Measurements from ENCODE around the gene CES3.

DNA sequence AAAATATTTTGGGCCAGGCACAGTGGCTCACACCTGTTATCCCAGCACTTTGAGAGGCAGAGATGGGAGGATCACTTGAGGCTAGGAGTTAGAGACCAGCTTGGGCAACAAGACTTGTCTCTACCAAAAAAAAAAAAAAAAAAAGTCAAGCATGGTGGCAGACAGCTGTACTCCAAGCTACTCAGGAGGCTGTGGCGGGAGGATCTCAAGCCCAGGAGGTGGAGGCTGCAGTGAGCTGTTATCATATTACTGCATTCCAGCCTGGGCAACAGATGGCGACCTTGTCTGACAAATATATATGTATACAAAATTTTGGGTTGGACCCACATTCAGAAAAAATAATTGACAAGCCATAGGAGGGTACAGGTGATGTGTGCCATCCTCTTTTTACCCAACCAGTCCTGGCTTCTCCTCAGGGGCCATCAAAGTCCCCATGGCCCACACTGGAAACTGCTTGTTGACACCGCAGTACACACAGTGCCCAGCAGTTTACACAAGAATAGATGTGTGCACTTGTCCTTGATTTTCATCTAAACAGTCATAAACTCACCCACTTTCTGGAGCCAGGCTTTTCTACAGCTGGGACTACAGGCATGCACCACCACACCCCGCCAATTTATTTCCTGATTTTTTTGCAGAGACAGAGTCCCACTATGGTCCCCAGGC lies 24.0 kb upstream of the CES3 start:
- TF ChIP-seq, protein P1, sequence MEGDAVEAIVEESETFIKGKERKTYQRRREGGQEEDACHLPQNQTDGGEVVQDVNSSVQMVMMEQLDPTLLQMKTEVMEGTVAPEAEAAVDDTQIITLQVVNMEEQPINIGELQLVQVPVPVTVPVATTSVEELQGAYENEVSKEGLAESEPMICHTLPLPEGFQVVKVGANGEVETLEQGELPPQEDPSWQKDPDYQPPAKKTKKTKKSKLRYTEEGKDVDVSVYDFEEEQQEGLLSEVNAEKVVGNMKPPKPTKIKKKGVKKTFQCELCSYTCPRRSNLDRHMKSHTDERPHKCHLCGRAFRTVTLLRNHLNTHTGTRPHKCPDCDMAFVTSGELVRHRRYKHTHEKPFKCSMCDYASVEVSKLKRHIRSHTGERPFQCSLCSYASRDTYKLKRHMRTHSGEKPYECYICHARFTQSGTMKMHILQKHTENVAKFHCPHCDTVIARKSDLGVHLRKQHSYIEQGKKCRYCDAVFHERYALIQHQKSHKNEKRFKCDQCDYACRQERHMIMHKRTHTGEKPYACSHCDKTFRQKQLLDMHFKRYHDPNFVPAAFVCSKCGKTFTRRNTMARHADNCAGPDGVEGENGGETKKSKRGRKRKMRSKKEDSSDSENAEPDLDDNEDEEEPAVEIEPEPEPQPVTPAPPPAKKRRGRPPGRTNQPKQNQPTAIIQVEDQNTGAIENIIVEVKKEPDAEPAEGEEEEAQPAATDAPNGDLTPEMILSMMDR (IDR thresholded peaks at IDR 0.05) = no peak
- no peak for TF ChIP-seq POLR2A (IDR thresholded peaks at IDR 0.05)
